PC-9 (cell line): ENCODE results near the gene FAIM2. TPM values are rescaled to one million over a fixed set of nuclear protein-coding genes. Genes with fewer than 3 reads are reported as not detected.

Experiments used
- BruUV-seq: library from RNA; stranded (reverse); fragments of 400-500 nt; replicated peaks from 2 replicates; lab custom pipeline; 2021; lab: Mats Ljungman, UMichigan
- CTCF ChIA-PET: fragments of 300-600 bp; sonication (Branson Sonifier 250); formaldehyde crosslinking; loops from one replicate; lab custom pipeline; 2022; ENCODE audit warnings: antibody characterized with exemption; lab: Charles Lee
- POLR2A ChIA-PET: fragments of 300-600 bp; sonication (Branson Sonifier 250); formaldehyde crosslinking; loops from one replicate; lab custom pipeline; 2022; ENCODE audit warnings: antibody characterized with exemption; ENCODE audit not compliant: unreplicated experiment; lab: Charles Lee
- DNase-seq, 2 experiments: peaks; one replicate each; pipeline versions ENCODE4 v3.0.0 to v3.0.0-alpha.2; 2015 to 2022; ENCODE audit warnings: mixed read lengths in 1 of 2
- H2AFZ ChIP-seq: fragments of 200-600 bp; sonication (generic); 2 replicates; pipeline ENCODE4 v1.8.1; 2017; ENCODE audit warnings: antibody characterized with exemption
- H3F3A ChIP-seq: fragments of 200-600 bp; sonication (generic); 2 replicates; pipeline ENCODE4 v1.8.1; 2017; ENCODE audit warnings: antibody characterized with exemption, mild to moderate bottlenecking, low read depth; ENCODE audit not compliant: insufficient read depth
- H3K27ac ChIP-seq: fragments of 200-600 bp; sonication (generic); 2 replicates; pipeline ENCODE4 v1.6.1; 2016; ENCODE audit warnings: mixed run types
- H3K27me3 ChIP-seq: fragments of 200-600 bp; sonication (generic); 2 replicates; pipeline ENCODE4 v1.6.1; 2016; ENCODE audit warnings: low read depth, mixed run types; ENCODE audit not compliant: insufficient read depth
- H3K36me3 ChIP-seq: fragments of 200-600 bp; sonication (generic); 2 replicates; pipeline ENCODE4 v1.6.1; 2016; ENCODE audit warnings: low read depth, mixed run types
- H3K4me1 ChIP-seq: fragments of 200-600 bp; sonication (generic); replicated peaks from 2 replicates; pipeline ENCODE4 v1.6.1; 2016; ENCODE audit warnings: mixed run types; ENCODE audit not compliant: insufficient read depth
- H3K4me2 ChIP-seq: fragments of 200-600 bp; sonication (generic); 2 replicates; pipeline ENCODE4 v1.6.1; 2017; ENCODE audit warnings: mixed run types
- H3K4me3 ChIP-seq: fragments of 200-600 bp; sonication (generic); 2 replicates; pipeline ENCODE4 v1.6.1; 2016; ENCODE audit warnings: mixed run types
- H3K79me2 ChIP-seq: fragments of 200-600 bp; sonication (generic); 2 replicates; pipeline ENCODE4 v1.6.1; 2017; ENCODE audit warnings: low read depth, mixed run types
- H3K9me2 ChIP-seq: fragments of 200-600 bp; sonication (generic); 2 replicates; pipeline ENCODE4 v1.8.1; 2017; ENCODE audit warnings: mild to moderate bottlenecking; ENCODE audit not compliant: insufficient read depth
- H3K9me3 ChIP-seq: fragments of 200-600 bp; sonication (generic); 2 replicates; pipeline ENCODE4 v1.8.1; 2016; ENCODE audit warnings: low read depth; ENCODE audit not compliant: insufficient read depth
- H4K20me1 ChIP-seq: fragments of 200-600 bp; sonication (generic); 2 replicates; pipeline ENCODE4 v1.8.1; 2017; ENCODE audit not compliant: insufficient read depth
- CTCF ChIP-seq: fragments of 200-600 bp; sonication (generic); conservative IDR thresholded peaks from 2 replicates; pipeline ENCODE4 v1.6.1; 2017; ENCODE audit warnings: mixed run types, antibody characterized with exemption, mild to moderate bottlenecking, moderate library complexity
- EZH2 ChIP-seq: fragments of 200-600 bp; sonication (generic); IDR thresholded peaks from 2 replicates; pipeline ENCODE4 v1.8.0; 2017; ENCODE audit warnings: antibody characterized with exemption, low read depth
- intact Hi-C: fragments of 100-400 bp; cut with micrococcal nuclease; formaldehyde crosslinking; loops from one replicate; pipeline ENCODE4 v1.10.0; 2022; ENCODE audit not compliant: unreplicated experiment
- total RNA-seq: library from RNA; stranded (reverse); gene quantifications from 2 replicates; pipeline ENCODE4 v1.2.3, GENCODE V29; 2021

FAIM2 gene
- total RNA-seq, 1 experiment from 2014 or later, result not detected

DNA sequence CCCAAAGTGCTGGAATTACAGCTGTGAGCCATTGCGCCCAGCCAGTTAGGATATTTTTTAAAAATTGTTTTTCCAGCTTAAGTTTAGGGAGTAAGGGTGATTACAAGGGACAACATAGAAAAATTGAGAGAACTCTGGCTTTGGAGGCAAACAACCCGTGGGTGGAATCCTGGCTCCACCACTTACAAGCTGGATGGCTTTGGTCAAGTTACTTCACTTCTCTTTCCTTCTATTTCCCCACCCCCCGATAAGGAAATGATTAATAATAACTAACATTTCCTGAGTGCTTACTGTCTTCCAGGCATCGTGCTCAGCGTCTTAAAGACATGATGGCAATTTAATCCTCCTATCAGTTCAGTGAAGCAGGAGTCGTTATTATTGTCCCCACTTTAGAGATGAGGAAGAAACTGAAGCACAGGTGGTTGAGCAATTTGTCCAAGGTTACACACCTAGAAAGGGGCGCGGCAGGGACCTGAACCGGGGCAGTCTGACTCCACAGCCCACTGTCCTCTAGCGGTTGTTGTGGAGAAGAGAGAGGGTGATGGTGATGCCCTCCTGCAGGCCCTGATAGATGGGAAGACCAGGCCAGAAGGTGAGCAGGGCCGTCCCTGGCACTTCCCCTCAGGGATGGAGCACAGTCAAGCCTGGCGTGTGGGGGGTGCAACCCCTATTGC, 16.7 kb upstream of the FAIM2 start:
- no TSS peak for BruUV-seq
- peak in 1 of 2 experiments; percentile 52 for DNase-seq
- TF ChIP-seq CTCF (no peak), EZH2 (no peak)
- Histone ChIP-seq H3K27ac (no peak overlapping the region), H3K4me1 (no peaks in the 10 kb centered on the region; the same call in 1 of the 2 replicates), H3K9me3 (no peaks in the 10 kb centered on the region), H2AFZ (no peak overlapping the region), H3K36me3 (no peaks in the 10 kb centered on the region), H4K20me1 (no peaks in the 10 kb centered on the region), H3K27me3 (no peaks in the 10 kb centered on the region), H3K4me2 (no peak overlapping the region), H3K79me2 (no peaks in the 10 kb centered on the region), H3K4me3 (no peak overlapping the region), H3K9me2 (no peaks in the 10 kb centered on the region), H3F3A (no peaks in the 10 kb centered on the region)
- ChIA-PET CTCF (no interaction called here), POLR2A (no interaction called here)
- intact Hi-C loops, result no loop called here

- H4K20me1 ChIP-seq, result no peaks in the 10 kb centered on the region
- no peaks in the 10 kb centered on the region for H3K9me3 ChIP-seq
- H3K36me3 ChIP-seq, result no peaks in the 10 kb centered on the region
- CTCF ChIA-PET, result no interaction called here
- no peak for TF ChIP-seq CTCF
- TF ChIP-seq EZH2, result no peak
- POLR2A ChIA-PET, result no interaction called here
- no peak for DNase-seq
- peaks cover 6% of the 10 kb centered on the region; the same call in 1 of the 2 replicates for H3F3A ChIP-seq
- peaks cover 7% of the 10 kb centered on the region for H3K4me1 ChIP-seq
- H3K9me2 ChIP-seq, result no peaks in the 10 kb centered on the region
- no peaks in the 10 kb centered on the region for H3K27me3 ChIP-seq
- H2AFZ ChIP-seq, result no peak overlapping the region
- no TSS peak for BruUV-seq
- no peak overlapping the region for H3K4me3 ChIP-seq
- H3K4me2 ChIP-seq, result no peak overlapping the region
- no peaks in the 10 kb centered on the region for H3K79me2 ChIP-seq
- intact Hi-C loops, result no loop called here
- no peak overlapping the region for H3K27ac ChIP-seq
Observed at GRCh38 chr12:49917788-49918173, 14.1 kb upstream of the FAIM2 start.

GRCh38 chr12:49917166-49917787, 13.6 kb upstream of the FAIM2 start:
- H3K9me2 ChIP-seq, result no peaks in the 10 kb centered on the region
- no peak overlapping the region for H3K27ac ChIP-seq
- no peaks in the 10 kb centered on the region for H3K36me3 ChIP-seq
- H3K27me3 ChIP-seq, result no peaks in the 10 kb centered on the region
- POLR2A ChIA-PET, result no interaction called here
- H3K4me2 ChIP-seq, result no peak overlapping the region
- intact Hi-C loops, result no loop called here
- H3F3A ChIP-seq, result peaks cover 6% of the 10 kb centered on the region; the same call in 1 of the 2 replicates
- CTCF ChIA-PET, result no interaction called here
- no TSS peak for BruUV-seq
- no peak overlapping the region for H2AFZ ChIP-seq
- DNase-seq, result no peak
- no peaks in the 10 kb centered on the region for H4K20me1 ChIP-seq
- no peaks in the 10 kb centered on the region for H3K79me2 ChIP-seq
- peaks cover 7% of the 10 kb centered on the region for H3K4me1 ChIP-seq
- no peak overlapping the region for H3K4me3 ChIP-seq
- no peaks in the 10 kb centered on the region for H3K9me3 ChIP-seq
- TF ChIP-seq CTCF, result no peak
- TF ChIP-seq EZH2, result no peak
